Naive thymus-derived CD4-positive, alpha-beta T cell (primary cell): ENCODE data around the gene NUP188. TPM values are rescaled to one million over a fixed set of nuclear protein-coding genes. Genes with fewer than 3 reads are reported as not detected.
"Not testable (repeated sequence)": the region's sequence is repeated elsewhere in the genome, so short reads cannot be mapped to it uniquely, and the experiment has no call there.

Source experiments
- ATAC-seq: fragments of 150-1000 bp; cut with Tn5 transposase; 2 replicates; pipeline ENCODE4 v1.10.0; 2021; ENCODE audit warnings: mild to moderate bottlenecking, moderate library complexity
- CTCF ChIA-PET: fragments of 350-600 bp; sonication (Branson Sonifier 250); formaldehyde crosslinking; loops from one replicate; lab custom pipeline; 2021; ENCODE audit warnings: antibody characterized with exemption; lab: Charles Lee
- POLR2A ChIA-PET: fragments of 350-600 bp; sonication (Branson Sonifier 250); formaldehyde crosslinking; loops from one replicate; lab custom pipeline; 2021; ENCODE audit warnings: antibody characterized with exemption, inconsistent platforms; lab: Charles Lee
- DNase-seq, 9 donors: peaks; one replicate each; pipeline versions ENCODE4 v3.0.0 to v3.0.0-alpha.2; 2020 to 2022; ENCODE audit warnings: mixed read lengths in 1 of 9
- H3K27ac ChIP-seq: one replicate; pipeline ENCODE4 v1.7.0; 2013; ENCODE audit warnings: mild to moderate bottlenecking, low read depth, low read length, moderate library complexity
- H3K27me3 ChIP-seq, 2 donors: one replicate each; pipeline ENCODE4 v1.7.0; 2013; ENCODE audit warnings: low read length in 2 of 2, mild to moderate bottlenecking in 2 of 2, moderate library complexity in 2 of 2; ENCODE audit not compliant: control insufficient read depth in 2 of 2, insufficient read depth in 2 of 2
- H3K36me3 ChIP-seq, 3 experiments: 1 replicate in 2 of 3; 2 replicates in 1 of 3; pipeline ENCODE4 v1.7.0; 2013; ENCODE audit warnings: low read length in 3 of 3, mild to moderate bottlenecking in 3 of 3, moderate library complexity in 1 of 3; ENCODE audit not compliant: insufficient read depth in 3 of 3, control insufficient read depth in 2 of 3
- H3K4me1 ChIP-seq, 2 donors: one replicate each; pipeline ENCODE4 v1.7.0; 2013; ENCODE audit warnings: low read length in 2 of 2, mild to moderate bottlenecking in 2 of 2, moderate library complexity in 1 of 2; ENCODE audit not compliant: control insufficient read depth in 2 of 2, insufficient read depth in 2 of 2
- H3K4me3 ChIP-seq: 2 replicates; pipeline ENCODE4 v1.7.0; 2013; ENCODE audit warnings: mild to moderate bottlenecking, low read length
- H3K9me3 ChIP-seq, 3 experiments: 1 replicate in 2 of 3; 2 replicates in 1 of 3; pipeline ENCODE4 v1.7.0; 2013; ENCODE audit warnings: low read length in 3 of 3; ENCODE audit not compliant: control insufficient read depth in 2 of 3
- H3K27ac Mint-ChIP-seq, 9 donors: one replicate each; pipeline ENCODE4 v1.8.0; 2020 to 2022; ENCODE audit warnings: mixed read lengths in 9 of 9, mild to moderate bottlenecking in 8 of 9, moderate library complexity in 5 of 9, inconsistent platforms in 2 of 9
- H3K27me3 Mint-ChIP-seq, 5 donors: one replicate each; pipeline ENCODE4 v1.8.0; 2021 to 2022; ENCODE audit warnings: mixed read lengths in 5 of 5, mild to moderate bottlenecking in 1 of 5
- H3K36me3 Mint-ChIP-seq, 5 donors: one replicate each; pipeline ENCODE4 v1.8.0; 2020 to 2022; ENCODE audit warnings: mixed read lengths in 5 of 5, mild to moderate bottlenecking in 3 of 5, inconsistent platforms in 1 of 5
- H3K4me1 Mint-ChIP-seq, 7 donors: one replicate each; pipeline ENCODE4 v1.8.0; 2020 to 2022; ENCODE audit warnings: mixed read lengths in 7 of 7, mild to moderate bottlenecking in 3 of 7, inconsistent platforms in 1 of 7
- H3K4me3 Mint-ChIP-seq, 10 donors: one replicate each; pipeline ENCODE4 v1.8.0; 2020 to 2022; ENCODE audit warnings: mild to moderate bottlenecking in 10 of 10, mixed read lengths in 10 of 10, moderate library complexity in 6 of 10, inconsistent platforms in 2 of 10
- H3K9me3 Mint-ChIP-seq, 11 donors: one replicate each; pipeline ENCODE4 v1.8.0; 2020 to 2022; ENCODE audit warnings: mixed read lengths in 11 of 11, mild to moderate bottlenecking in 4 of 11, inconsistent platforms in 1 of 11, moderate library complexity in 1 of 11
- intact Hi-C, 2 donors: fragments of 100-400 bp; cut with micrococcal nuclease; formaldehyde crosslinking; loops; one replicate each; pipeline ENCODE4 v1.15.1; 2023
- polyA plus RNA-seq, 2 donors: library from polyadenylated mRNA; unstranded; fragments of 300-500 nt; fragmentation: Illumina TruSeq; gene quantifications; one replicate each; pipeline ENCODE4 v1.2.3, GENCODE V29; 2021
- total RNA-seq, 6 experiments: library from RNA in 5 of 6; stranded (reverse) in 5 of 6; gene quantifications; 1 replicate in 5 of 6; 2 replicates in 1 of 6; pipeline ENCODE4 v1.2.3 and lab custom pipeline; 2021 to 2026

NUP188 gene
- total and polyA plus RNA-seq, 7 experiments from 2014 or later, result 24.8 to 98.7 (median 62.1) TPM

- CTCF ChIA-PET, result no interaction called here
- H3K27ac Mint-ChIP-seq, result peak overlapping the region in 8 of 9 donors; percentile 6 to 70 (median 55)
Observed at GRCh38 chr9:129030191-129030590, 82.7 kb downstream of the NUP188 start.

GRCh38 chr9:129031514-129031913, 84.0 kb downstream of the NUP188 start:
- Mint-ChIP-seq H3K4me1 (peaks cover 6 to 28% (median 23%) of the 10 kb centered on the region in 7 donors), H3K27me3 (no peaks in the 10 kb centered on the region), H3K27ac (peak overlapping the region in 1 of 9 donors; percentile 36), H3K4me3 (no peak overlapping the region), H3K9me3 (no peaks in the 10 kb centered on the region), H3K36me3 (no peaks in the 10 kb centered on the region)
- H3K4me3 ChIP-seq, result no peak overlapping the region
- ChIA-PET CTCF (no interaction called here), POLR2A (interaction anchor here (1.3 kb wide), 1 partner anchor 49 kb away, joined by 3 read pairs; the partner anchor contains the start of gene DOLPP1)
- DNase-seq (no peak), ATAC-seq (no peak)
- H3K4me1 ChIP-seq, result peaks cover 11 to 12% of the 10 kb centered on the region in 2 donors
- peaks cover 0 to 2% (median 0%) of the 10 kb centered on the region in 3 experiments for H3K36me3 ChIP-seq
- no peaks in the 10 kb centered on the region for H3K9me3 ChIP-seq
- intact Hi-C loops, result no loop called here
- H3K27me3 ChIP-seq, result no peaks in the 10 kb centered on the region
- no peak overlapping the region for H3K27ac ChIP-seq

More at GRCh38 chr9:129030191-129030590, 82.7 kb downstream of the NUP188 start:
- ATAC-seq (no peak), DNase-seq (no peak)
- Mint-ChIP-seq H3K4me3 (peak overlapping the region in 6 of 10 donors; percentile 3 to 41 (median 20)), H3K36me3 (no peaks in the 10 kb centered on the region), H3K4me1 (peaks cover 13 to 32% (median 25%) of the 10 kb centered on the region in 7 donors), H3K9me3 (no peaks in the 10 kb centered on the region), H3K27me3 (no peaks in the 10 kb centered on the region)
- H3K27me3 ChIP-seq, result no peaks in the 10 kb centered on the region
- intact Hi-C loops, result no loop called here
- H3K27ac ChIP-seq, result no peak overlapping the region
- H3K4me3 ChIP-seq, result no peak overlapping the region
- H3K36me3 ChIP-seq, result no peaks in the 10 kb centered on the region
- peaks cover 13 to 18% of the 10 kb centered on the region in 2 donors for H3K4me1 ChIP-seq
- POLR2A ChIA-PET, result no interaction called here
- no peaks in the 10 kb centered on the region for H3K9me3 ChIP-seq

GRCh38 chr9:129032541-129033159, 85.2 kb downstream of the NUP188 start:
- intact Hi-C loops, result no loop called here
- Histone ChIP-seq H3K4me3 (no peak overlapping the region), H3K9me3 (no peaks in the 10 kb centered on the region), H3K27ac (no peak overlapping the region), H3K36me3 (peaks cover 0 to 6% (median 0%) of the 10 kb centered on the region in 3 experiments), H3K4me1 (peaks cover 8 to 9% of the 10 kb centered on the region in 2 donors), H3K27me3 (no peaks in the 10 kb centered on the region)
- DNase-seq (no peak), ATAC-seq (no peak)
- H3K4me1 Mint-ChIP-seq, result peaks cover 10 to 29% (median 25%) of the 10 kb centered on the region in 7 donors
- H3K27me3 Mint-ChIP-seq, result no peaks in the 10 kb centered on the region
- ChIA-PET POLR2A (interaction anchor here (1.3 kb wide), 1 partner anchor 48 kb away, joined by 3 read pairs; the partner anchor contains the start of gene DOLPP1), CTCF (no interaction called here)
- no peak overlapping the region for H3K27ac Mint-ChIP-seq
- H3K9me3 Mint-ChIP-seq, result no peaks in the 10 kb centered on the region
- H3K4me3 Mint-ChIP-seq, result no peak overlapping the region
- no peaks in the 10 kb centered on the region for H3K36me3 Mint-ChIP-seq

- no peaks in the 10 kb centered on the region for H3K27me3 ChIP-seq
- no peaks in the 10 kb centered on the region for H3K9me3 Mint-ChIP-seq
- POLR2A ChIA-PET, result no interaction called here
- no peak for ATAC-seq
- DNase-seq, result no peak
- no peaks in the 10 kb centered on the region for H3K27me3 Mint-ChIP-seq
- no peak overlapping the region for H3K27ac ChIP-seq
- no peaks in the 10 kb centered on the region for H3K36me3 Mint-ChIP-seq
- CTCF ChIA-PET, result no interaction called here
- H3K4me1 Mint-ChIP-seq, result peaks cover 15 to 35% (median 30%) of the 10 kb centered on the region in 7 donors
- peak overlapping the region in 1 of 9 donors; percentile 44 for H3K27ac Mint-ChIP-seq
- intact Hi-C loops, result no loop called here
- H3K36me3 ChIP-seq, result peaks cover 0 to 6% (median 0%) of the 10 kb centered on the region in 3 experiments
- peaks cover 13% of the 10 kb centered on the region in 2 donors for H3K4me1 ChIP-seq
- no peak overlapping the region for H3K4me3 Mint-ChIP-seq
- no peaks in the 10 kb centered on the region for H3K9me3 ChIP-seq
- H3K4me3 ChIP-seq, result no peak overlapping the region
Observed at GRCh38 chr9:129033216-129033615, 85.7 kb downstream of the NUP188 start.

- H3K4me3 ChIP-seq, result peak overlapping the region; percentile 87
- Mint-ChIP-seq H3K27ac (peak overlapping the region; percentile 56 to 93 (median 87)), H3K4me1 (peaks cover 22 to 41% (median 37%) of the 10 kb centered on the region in 7 donors), H3K4me3 (peak overlapping the region; percentile 90 to 99 (median 94))
- ATAC-seq, result peak; percentile 0
- not testable (repeated sequence) for DNase-seq, H3K27me3 ChIP-seq, H3K36me3 Mint-ChIP-seq, H3K9me3 ChIP-seq, H3K9me3 Mint-ChIP-seq, H3K27me3 Mint-ChIP-seq
- H3K36me3 ChIP-seq, result peaks cover 0 to 12% (median 0%) of the 10 kb centered on the region in 3 experiments
- POLR2A ChIA-PET, result interaction anchor here (0.9 to 1.7 kb wide), 7 partner anchors 8 to 263 kb away, joined by 3 to 9 read pairs (median 4); partner anchors contain the start of genes DOLPP1 and SH3GLB2
- H3K27ac ChIP-seq, result peak overlapping the region; percentile 72
- intact Hi-C loops, result loop anchor here (1.0 to 5.0 kb wide), 14 partner anchors 8 to 665 kb away; partner anchors contain the start of genes DOLPP1 (in 2 of the 2), SH3GLB2 (in 2 of the 2), CRAT (in 1 of the 2) and DOLK (in 1 of the 2)
- CTCF ChIA-PET, result interaction anchor here (1.0 kb wide), 1 partner anchor 483 kb away, joined by 3 read pairs; no protein-coding TSS in a partner anchor
- peaks cover 13 to 17% of the 10 kb centered on the region in 2 donors for H3K4me1 ChIP-seq
Observed at GRCh38 chr9:129035838-129036237, 88.3 kb downstream of the NUP188 start.

GRCh38 chr9:129036241-129036922, 88.9 kb downstream of the NUP188 start, which contains the start of gene MIGA2:
Gene MIGA2 (plus strand): TSS chr9:129036626. CDS start chr9:129040595, 3,969 bp downstream.
- intact Hi-C loops, result loop anchor here (1.0 to 5.0 kb wide), 14 partner anchors 8 to 665 kb away; partner anchors contain the start of genes DOLPP1 (in 2 of the 2), SH3GLB2 (in 2 of the 2), CRAT (in 1 of the 2) and DOLK (in 1 of the 2)
- H3K4me1 ChIP-seq, result peaks cover 13 to 17% of the 10 kb centered on the region in 2 donors
- H3K27ac ChIP-seq, result peak within 1 kb of the TSS; percentile 72
- DNase-seq, result peak; percentile 78 to 93 (median 90)
- H3K4me3 ChIP-seq, result peak within 1 kb of the TSS; percentile 87
- Mint-ChIP-seq H3K27ac (peak within 1 kb of the TSS; percentile 56 to 93 (median 87)), H3K36me3 (peaks cover 0 to 4% (median 3%) of the 10 kb centered on the region in 5 donors), H3K27me3 (no peaks in the 10 kb centered on the region), H3K4me1 (peaks cover 22 to 41% (median 37%) of the 10 kb centered on the region in 7 donors), H3K9me3 (peaks cover 0 to 1% (median 0%) of the 10 kb centered on the region in 11 donors), H3K4me3 (peak within 1 kb of the TSS; percentile 90 to 99 (median 94))
- H3K9me3 ChIP-seq, result no peaks in the 10 kb centered on the region
- H3K36me3 ChIP-seq, result peaks cover 0 to 14% (median under 1%) of the 10 kb centered on the region in 3 experiments
- ATAC-seq, result peak; percentile 99
- CTCF ChIA-PET, result interaction anchor here (0.6 to 1.0 kb wide), 2 partner anchors 142 to 483 kb away, joined by 3 to 6 read pairs; no protein-coding TSS in a partner anchor
- H3K27me3 ChIP-seq, result no peaks in the 10 kb centered on the region
- POLR2A ChIA-PET, result interaction anchor here (0.9 to 1.7 kb wide), 7 partner anchors 8 to 264 kb away, joined by 3 to 9 read pairs (median 4); partner anchors contain the start of genes DOLPP1 and SH3GLB2
